Measurements from ENCODE around the gene CTNNA3.

Gene CTNNA3

DNA sequence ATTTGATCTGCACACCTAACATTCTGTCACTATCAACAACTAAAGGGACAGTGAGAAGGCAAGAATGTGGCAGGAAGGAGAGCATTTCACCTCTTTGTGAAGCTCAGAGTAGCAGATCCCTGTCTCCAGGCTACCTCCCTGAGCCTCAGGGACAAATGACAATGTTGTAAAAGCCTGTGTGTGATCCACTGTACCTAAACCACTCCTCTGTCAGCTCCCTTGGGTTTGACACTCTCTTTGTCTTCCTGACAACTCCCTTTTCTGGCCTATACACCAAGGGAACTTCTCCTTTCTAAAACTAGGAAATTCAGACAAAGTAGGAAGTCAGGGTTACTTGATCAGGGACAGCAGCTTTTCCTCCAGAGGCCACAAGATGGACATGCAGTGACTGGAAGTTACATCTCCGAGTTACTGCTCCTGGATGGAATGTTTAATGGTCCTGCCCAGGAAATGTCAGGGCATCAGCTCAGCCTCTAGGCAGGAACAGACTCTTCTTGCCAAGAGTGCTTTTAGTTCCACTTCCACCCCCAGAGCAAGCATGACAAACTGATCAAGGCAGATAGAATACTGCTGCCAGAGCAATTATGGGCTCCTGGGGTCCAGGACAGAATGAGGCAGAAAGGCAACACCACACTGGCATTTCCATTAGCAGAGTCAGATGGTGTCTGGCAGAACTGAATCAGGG is 1784.7 kb downstream of the CTNNA3 start:
- peak; percentile 5 for DNase-seq (ENCODE audit: low spot score)

DNA sequence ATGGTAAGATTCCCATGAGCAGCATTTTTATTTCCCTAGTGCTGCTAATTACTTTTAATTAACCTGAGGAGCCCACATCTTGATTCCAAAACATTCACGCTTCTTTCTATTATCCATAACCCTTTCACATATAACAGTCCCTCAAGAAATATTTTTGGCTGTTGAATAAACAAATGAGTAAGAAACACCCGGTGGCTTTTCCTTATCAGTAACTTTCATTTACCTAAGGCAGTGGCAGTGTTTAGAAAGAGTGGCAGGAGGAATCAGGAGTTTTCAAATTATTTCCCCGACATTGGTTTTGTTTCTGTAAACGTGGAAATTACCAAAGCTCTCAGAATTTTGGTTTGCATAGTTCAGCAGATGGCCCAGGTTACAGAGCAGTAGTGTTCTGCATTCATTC is 1785.8 kb downstream of the CTNNA3 start:
- no peak for DNase-seq (ENCODE audit: low spot score)

DNA sequence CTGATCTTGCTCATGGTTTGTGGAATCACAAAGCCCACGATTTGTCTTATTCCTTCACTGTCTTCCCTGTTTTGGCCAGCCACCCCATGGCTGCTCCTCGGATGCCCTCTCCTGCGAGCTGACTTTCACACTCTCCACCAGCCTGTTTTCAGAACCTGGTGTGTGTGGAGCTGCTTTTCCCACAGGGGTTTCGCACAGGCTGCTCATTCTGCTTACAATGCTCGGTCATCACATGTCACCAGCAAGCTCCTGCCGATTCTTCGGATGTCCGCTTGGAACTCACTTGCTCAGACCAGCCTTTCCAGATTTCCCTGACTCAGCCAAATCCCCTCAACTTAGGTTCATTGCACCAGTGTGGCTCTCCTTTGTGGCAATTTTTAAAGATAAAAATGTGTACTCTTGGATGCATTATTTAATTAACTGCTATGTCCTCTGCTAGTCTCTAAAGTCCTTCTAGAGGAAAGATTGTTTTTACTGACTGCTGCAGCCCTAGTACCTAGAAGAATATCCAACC is 1788.7 kb downstream of the CTNNA3 start:
- peak; percentile 49 for DNase-seq (ENCODE audit: low spot score)

DNA sequence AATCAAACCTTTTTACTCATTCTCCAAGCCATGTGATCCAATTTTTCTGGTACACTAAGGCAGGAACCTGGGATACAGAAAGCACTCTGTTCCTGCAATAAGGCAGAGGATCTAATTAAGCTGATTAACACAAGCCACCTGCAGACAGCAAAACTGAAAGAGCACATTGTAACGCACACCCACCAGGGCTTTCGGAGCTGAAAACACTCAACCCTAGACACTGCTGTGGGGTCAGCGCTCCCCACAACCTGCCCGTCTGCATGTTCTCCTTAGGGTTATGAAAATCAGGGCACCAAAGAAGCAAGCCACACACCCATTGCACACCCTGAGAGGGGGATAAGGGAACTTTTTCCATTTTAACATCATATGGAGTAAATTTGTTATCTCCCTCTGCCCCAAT is 1792.4 kb downstream of the CTNNA3 start:
- no peak for DNase-seq (ENCODE audit: low spot score)

DNA sequence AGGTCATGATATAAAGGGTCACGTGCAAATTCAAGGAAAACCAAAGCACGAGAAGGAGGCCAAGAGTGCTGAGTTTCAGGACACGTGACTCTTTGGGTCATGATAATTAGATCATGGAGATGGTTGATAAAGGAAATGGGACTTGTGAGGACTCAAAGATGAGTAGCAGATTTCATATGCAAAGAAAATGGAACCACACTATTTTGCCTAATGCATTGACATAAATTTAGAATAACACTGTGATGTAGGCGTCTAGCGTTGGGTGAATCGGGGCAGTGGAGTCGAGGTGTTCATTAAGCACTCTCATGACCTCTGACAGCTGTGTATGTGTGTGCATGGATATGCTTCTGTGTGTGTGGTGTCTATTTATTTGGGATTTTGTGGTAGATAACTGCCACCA is 1795.7 kb downstream of the CTNNA3 start:
- no peak for DNase-seq (ENCODE audit: low spot score)

DNA sequence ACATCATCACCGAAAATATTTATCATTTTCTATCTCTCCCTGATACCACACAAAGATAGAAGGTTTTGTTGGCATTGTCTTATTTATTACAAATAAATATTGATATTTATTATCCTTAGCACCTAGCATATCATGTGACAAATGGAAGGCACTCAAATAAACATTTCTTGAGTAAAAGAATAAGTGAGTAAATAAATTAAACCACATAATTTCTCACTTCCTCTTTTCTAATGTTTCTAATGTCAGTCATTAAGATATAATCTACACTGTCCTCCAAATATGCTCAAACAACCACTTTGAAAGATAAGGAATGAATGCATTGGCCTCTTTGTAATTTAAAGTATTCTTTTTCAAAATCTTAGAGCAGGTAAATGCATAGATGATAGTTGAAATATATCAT is 1797.9 kb downstream of the CTNNA3 start:
- no peak for DNase-seq (ENCODE audit: low spot score)

DNA sequence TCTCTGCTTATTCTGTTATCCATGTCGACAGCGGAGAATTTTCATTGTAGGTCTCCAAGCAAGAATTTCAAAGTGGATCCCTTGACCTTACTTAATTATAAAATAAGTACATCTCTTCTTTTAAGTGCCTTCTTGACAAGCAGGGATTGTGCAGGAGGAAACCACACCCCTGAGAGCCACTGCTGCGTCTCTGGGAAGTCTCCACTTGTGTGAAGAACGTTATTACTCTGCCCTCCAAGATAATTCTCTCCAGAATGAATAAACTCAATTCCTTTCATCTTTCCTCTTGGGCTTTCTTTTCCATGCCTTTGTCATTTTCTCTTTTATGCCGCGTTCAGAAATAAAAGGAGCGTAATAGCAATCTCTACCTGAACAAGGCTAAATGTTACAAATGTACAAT is 1801.0 kb downstream of the CTNNA3 start:
- no peak for DNase-seq (ENCODE audit: low spot score)

DNA sequence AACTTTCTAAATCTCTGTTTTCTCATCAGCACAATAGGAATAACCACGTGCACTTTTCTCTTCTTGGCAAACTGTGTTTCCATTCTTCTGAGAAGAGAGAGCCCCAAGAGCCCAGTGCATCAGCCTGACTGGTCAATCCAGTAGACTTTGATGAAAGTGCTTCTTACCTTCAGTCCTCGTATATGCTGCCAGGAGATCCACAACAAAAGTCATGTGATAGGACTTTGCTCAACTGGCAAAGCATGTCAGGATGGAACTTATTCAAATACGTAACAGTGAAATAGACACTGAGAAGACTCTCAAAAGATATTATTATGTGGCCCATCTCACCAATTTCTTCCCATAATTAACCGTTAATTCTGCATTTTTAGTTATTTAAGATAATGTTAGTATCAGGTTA is 1801.6 kb downstream of the CTNNA3 start:
- DNase-seq (ENCODE audit: low spot score) = no peak

DNA sequence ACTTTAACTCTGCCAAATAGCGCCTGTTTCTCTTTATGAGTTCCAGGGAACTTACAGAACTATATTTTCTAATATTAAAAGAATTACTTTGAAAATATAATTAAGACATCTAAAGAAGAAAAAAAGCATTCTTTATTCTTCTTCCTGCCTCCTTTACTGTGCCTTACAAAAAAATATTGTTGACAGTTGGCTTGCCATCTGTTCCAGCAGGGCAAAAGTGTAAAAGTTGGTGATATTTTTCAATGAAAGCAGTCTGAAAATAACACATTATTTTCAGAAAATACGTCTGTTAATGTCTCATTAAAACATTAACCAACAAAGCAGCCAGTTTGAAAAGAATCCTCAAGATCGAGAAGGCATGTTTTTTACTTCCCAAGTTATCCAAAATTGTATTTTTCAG is 1802.3 kb downstream of the CTNNA3 start:
- no peak for DNase-seq (ENCODE audit: low spot score)

DNA sequence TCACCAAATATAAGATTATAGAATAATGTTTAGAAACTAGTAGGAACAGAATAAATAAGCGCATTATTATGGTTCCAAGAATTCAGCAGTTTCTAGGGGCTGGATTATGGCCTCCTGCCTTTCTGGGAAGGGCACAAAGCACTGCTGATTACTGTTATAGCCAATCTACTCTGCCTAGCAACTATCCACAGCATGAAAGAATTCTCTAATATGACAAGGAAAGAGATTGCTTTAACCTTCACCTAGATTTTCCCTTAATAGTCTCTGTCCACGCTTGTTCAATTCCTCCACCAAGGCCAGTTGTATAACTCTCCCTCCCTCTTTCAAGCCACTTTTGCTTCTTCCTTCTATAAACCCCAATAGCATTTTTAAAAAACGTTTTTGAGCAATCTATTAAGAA is 1803.7 kb downstream of the CTNNA3 start:
- DNase-seq (ENCODE audit: low spot score) = no peak

DNA sequence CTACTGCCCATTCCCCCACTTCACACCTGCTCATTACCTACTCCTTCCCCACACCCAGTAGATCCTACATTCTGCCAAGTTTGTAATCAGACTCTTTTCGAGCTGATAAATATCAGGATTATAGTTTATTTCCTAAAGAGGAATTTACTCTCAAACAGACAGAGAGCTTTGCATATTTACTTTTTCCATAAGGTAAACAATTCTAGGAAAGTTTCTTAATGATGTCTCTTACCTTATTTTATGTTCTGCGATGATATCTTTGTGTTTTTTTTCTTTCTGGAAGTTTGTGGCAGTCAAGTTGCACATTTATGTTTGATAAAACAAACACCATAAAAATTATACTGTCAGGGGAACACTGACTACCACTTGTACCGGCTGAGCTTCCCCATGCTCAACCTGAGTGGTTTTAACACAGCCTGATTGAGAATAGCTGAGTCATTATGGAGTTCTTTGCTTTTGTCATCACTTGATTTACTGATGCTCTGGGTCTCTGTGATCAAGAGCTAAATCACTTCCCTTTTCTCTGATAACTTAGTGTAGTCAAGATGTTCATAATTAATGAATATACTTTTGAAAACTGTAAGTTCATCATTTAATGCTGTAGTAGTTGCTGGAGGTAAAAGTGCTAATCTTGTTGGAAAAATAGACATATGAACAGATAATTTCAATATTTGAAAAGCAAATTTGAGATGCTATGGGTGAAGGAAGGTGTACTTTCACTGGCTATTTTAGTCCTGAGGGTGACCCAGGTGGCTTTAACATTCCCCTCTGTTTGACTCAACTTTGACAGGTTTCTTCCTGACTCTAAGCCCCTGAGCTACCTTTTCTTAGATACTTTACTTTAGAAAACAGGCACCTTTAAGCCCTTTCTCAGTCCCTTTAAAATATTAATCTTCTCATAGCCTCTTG is 1804.7 kb downstream of the CTNNA3 start:
- DNase-seq (ENCODE audit: low spot score) = no peak

DNA sequence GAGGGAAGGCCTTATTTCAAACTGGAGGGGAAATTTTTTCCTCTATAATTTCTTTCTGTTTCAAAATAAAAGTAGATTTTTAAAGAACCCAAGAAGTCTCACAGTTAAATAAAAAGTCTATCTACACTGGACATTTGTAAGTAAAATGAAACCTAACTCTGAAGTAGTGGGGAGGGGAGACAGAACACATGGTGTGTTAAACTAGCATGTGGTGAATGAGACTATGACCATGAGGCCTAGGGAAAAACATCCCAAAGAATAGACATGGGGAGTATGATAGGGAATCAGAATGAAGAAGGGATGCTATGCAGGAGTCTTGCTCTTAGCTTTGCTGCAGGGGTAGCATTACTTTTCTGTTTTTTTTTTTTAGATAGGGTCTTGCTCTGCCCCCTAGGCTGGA is 1831.5 kb downstream of the CTNNA3 start:
- no peak for DNase-seq (ENCODE audit: low spot score)

DNA sequence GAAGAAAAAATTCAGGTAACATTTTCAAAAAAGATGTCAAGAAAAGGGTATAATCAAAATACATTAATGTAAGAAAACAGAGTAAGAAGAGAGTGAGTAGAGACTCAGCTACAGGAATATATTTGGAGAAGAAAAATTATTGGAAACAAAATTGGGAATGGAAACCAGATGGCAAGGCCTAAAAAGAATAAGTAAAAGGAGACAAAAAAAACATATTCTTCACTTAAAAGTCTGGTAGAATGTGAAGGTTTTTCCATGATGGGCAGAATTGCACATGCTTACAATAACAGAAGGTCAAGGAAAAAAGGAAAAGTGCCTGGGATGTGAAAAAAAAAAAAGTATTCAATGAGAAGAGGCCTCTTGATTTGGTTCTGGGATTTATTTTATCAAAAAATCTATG is 1832.0 kb downstream of the CTNNA3 start:
- no peak for DNase-seq (ENCODE audit: low spot score)

Data from cerebellar cortex (tissue), 1 donor.